B cell (primary cell): ENCODE results near the gene TTC27. TPM values are rescaled to one million over a fixed set of nuclear protein-coding genes. Genes with fewer than 3 reads are reported as not detected.
A peak's percentile ranks its signal among the peaks of the same experiment; 100 is the strongest.

Source experiments
- ATAC-seq: fragments of 200-7000 bp; cut with Tn5 transposase; one replicate; pipeline ENCODE4 v1.10.0; 2021; ENCODE audit warnings: low read depth, mild to moderate bottlenecking, moderate number of reproducible peaks, moderate library complexity
- CTCF ChIA-PET: fragments of 350-600 bp; sonication (Branson Sonifier 250); formaldehyde crosslinking; loops from one replicate; lab custom pipeline; 2021; ENCODE audit warnings: antibody characterized with exemption, inconsistent platforms; lab: Charles Lee
- POLR2A ChIA-PET: fragments of 350-600 bp; sonication (Branson Sonifier 250); formaldehyde crosslinking; loops from one replicate; lab custom pipeline; 2021; ENCODE audit warnings: antibody characterized with exemption; lab: Charles Lee
- DNase-seq: peaks from one replicate; pipeline ENCODE4 v3.0.0; 2013
- H2AFZ ChIP-seq: 2 replicates; pipeline ENCODE4 v1.6.1; 2012; ENCODE audit warnings: mild to moderate bottlenecking, low read depth, low read length; ENCODE audit not compliant: insufficient read depth, poor library complexity, severe bottlenecking
- H3K27ac ChIP-seq, 2 donors: 1 replicate in 1 of 2; 2 replicates in 1 of 2; pipeline ENCODE4 v1.5.1; 2012 to 2013; ENCODE audit warnings: low read length in 2 of 2, mild to moderate bottlenecking in 2 of 2, moderate library complexity in 1 of 2
- H3K27me3 ChIP-seq, 4 experiments: fragments of 200-600 bp in 1 of 4; sonication (generic) in 1 of 4; replicated peaks in 1 of 4; 1 replicate in 2 of 4; 2 replicates in 2 of 4; pipeline versions ENCODE4 v1.6.1 to v1.7.0; 2013 to 2016; ENCODE audit warnings: low read length in 3 of 4, mild to moderate bottlenecking in 2 of 4, mixed read lengths in 1 of 4, moderate library complexity in 1 of 4; ENCODE audit not compliant: insufficient read depth in 4 of 4, control insufficient read depth in 3 of 4; ENCODE audit errors: control extremely low read depth in 1 of 4
- H3K36me3 ChIP-seq, 2 experiments: replicated peaks in 1 of 2; 1 replicate in 1 of 2; 2 replicates in 1 of 2; pipeline versions ENCODE4 v1.6.1 to v1.7.1; 2013; ENCODE audit warnings: low read length in 1 of 2; ENCODE audit not compliant: insufficient read depth in 2 of 2, control insufficient read depth in 1 of 2; ENCODE audit errors: control extremely low read depth in 1 of 2, extremely low read depth in 1 of 2
- H3K4me1 ChIP-seq, 2 donors: fragments of 200-600 bp in 1 of 2; sonication (generic) in 1 of 2; 1 replicate in 1 of 2; 2 replicates in 1 of 2; pipeline versions ENCODE4 v1.5.1 to v1.6.1; 2013 to 2017; ENCODE audit warnings: low read length in 2 of 2; ENCODE audit not compliant: control insufficient read depth in 2 of 2, insufficient read depth in 2 of 2
- H3K4me2 ChIP-seq: replicated peaks from 2 replicates; pipeline ENCODE3; 2012; ENCODE audit warnings: mild to moderate bottlenecking, low read depth, low read length; ENCODE audit not compliant: poor library complexity, severe bottlenecking
- H3K4me3 ChIP-seq, 5 experiments: fragments of 200-600 bp in 1 of 5; sonication (generic) in 1 of 5; 1 replicate in 3 of 5; 2 replicates in 2 of 5; pipeline versions ENCODE4 v1.5.1 to v1.7.0; 2011 to 2016; ENCODE audit warnings: low read length in 4 of 5, mild to moderate bottlenecking in 4 of 5, low read depth in 2 of 5, control low read depth in 1 of 5, moderate library complexity in 1 of 5; ENCODE audit not compliant: insufficient read depth in 1 of 5; ENCODE audit errors: control extremely low read depth in 1 of 5, extremely low read depth in 1 of 5
- H3K79me2 ChIP-seq: fragments of 200-600 bp; sonication (generic); one replicate; pipeline ENCODE4 v1.6.0; 2016; ENCODE audit warnings: low read length; ENCODE audit not compliant: control insufficient read depth, insufficient read depth
- H3K9ac ChIP-seq: fragments of 200-600 bp; sonication (generic); 2 replicates; pipeline ENCODE4 v1.6.1; 2017; ENCODE audit warnings: mild to moderate bottlenecking, low read length, moderate library complexity
- H3K9me3 ChIP-seq, 3 donors: one replicate each; pipeline versions ENCODE4 v1.6.1 to v1.7.1; 2013; ENCODE audit warnings: low read length in 2 of 3; ENCODE audit not compliant: control insufficient read depth in 2 of 3, insufficient read depth in 1 of 3; ENCODE audit errors: control extremely low read depth in 1 of 3
- H4K20me1 ChIP-seq: 2 replicates; pipeline ENCODE4 v1.6.0; 2012; ENCODE audit warnings: mild to moderate bottlenecking, low read length; ENCODE audit not compliant: insufficient read depth, control insufficient read depth, poor library complexity, severe bottlenecking
- H3K27ac Mint-ChIP-seq: one replicate; pipeline ENCODE4 v1.8.0; 2021; ENCODE audit warnings: mixed read lengths
- H3K27me3 Mint-ChIP-seq: one replicate; pipeline ENCODE4 v1.8.0; 2021; ENCODE audit warnings: mixed read lengths
- H3K4me1 Mint-ChIP-seq: one replicate; pipeline ENCODE4 v1.8.0; 2021; ENCODE audit warnings: mixed read lengths
- H3K4me3 Mint-ChIP-seq: one replicate; pipeline ENCODE4 v1.8.0; 2021; ENCODE audit warnings: mixed read lengths
- H3K9me3 Mint-ChIP-seq: one replicate; pipeline ENCODE4 v1.8.0; 2022; ENCODE audit warnings: mixed read lengths; ENCODE audit not compliant: insufficient read depth
- EZH2 ChIP-seq: IDR thresholded peaks from 2 replicates; pipeline ENCODE4 v1.6.1; 2012; ENCODE audit warnings: borderline replicate concordance, low read depth, mild to moderate bottlenecking, moderate library complexity, low read length; ENCODE audit not compliant: insufficient read depth, poor library complexity, severe bottlenecking
- WGBS: methylation state at CpG from one replicate; pipeline ENCODE4 v1.1.5; 2013; ENCODE audit warnings: missing lambda C conversion rate; ENCODE audit not compliant: insufficient coverage; 5-methylcytosine and 5-hydroxymethylcytosine counted together
- intact Hi-C: fragments of 100-400 bp; cut with micrococcal nuclease; formaldehyde crosslinking; loops from one replicate; pipeline ENCODE4 v1.10.0; 2022
- polyA plus RNA-seq: library from polyadenylated mRNA; depleted of rRNA; stranded (reverse); fragments of >200 nt; gene quantifications from 2 replicates; pipeline ENCODE4 v1.2.3, GENCODE V29; 2012
- total RNA-seq, 2 donors: library from RNA; stranded (reverse); fragments of 120-200 nt in 1 of 2; gene quantifications; 1 replicate in 1 of 2; 2 replicates in 1 of 2; pipeline versions ENCODE4 v1.2.3 to v1.2.4, GENCODE V29; 2013 to 2022
- TF ChIP-seq, protein P1 (sequence below): fragments of 200-600 bp; IDR thresholded peaks from one replicate; pipeline ENCODE4 v1.8.0; 2022; ENCODE audit warnings: antibody characterized with exemption, mild to moderate bottlenecking

TTC27 gene
- total and polyA plus RNA-seq, 2 donors (not counting 1 experiment from before 2014, with no cell fraction given) = 22.7 to 28.5 TPM

DNA sequence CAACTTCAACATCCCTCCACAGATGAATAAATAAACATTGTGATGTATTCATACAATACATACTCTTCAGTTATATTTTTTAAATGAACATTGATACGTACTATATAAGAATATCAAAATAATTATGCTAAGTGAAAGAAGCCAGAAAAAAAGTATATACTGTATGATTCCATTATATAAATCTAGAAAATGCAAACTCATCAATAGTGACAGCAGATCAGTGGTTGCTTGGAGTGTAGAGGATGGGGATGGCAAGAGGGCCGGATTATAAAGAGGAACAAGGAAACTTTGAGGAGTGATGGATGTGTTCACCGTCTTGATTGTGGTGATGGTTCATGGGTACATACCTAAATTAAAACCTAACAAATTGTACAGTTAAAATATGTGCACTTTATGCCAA lies 3.0 kb upstream of the TTC27 start:
- no peak for DNase-seq
- Histone ChIP-seq H3K4me3 (no peak overlapping the region), H3K4me2 (no peak overlapping the region), H3K9ac (no peak overlapping the region), H2AFZ (no peak overlapping the region), H3K9me3 (no peaks in the 10 kb centered on the region), H4K20me1 (no peaks in the 10 kb centered on the region), H3K79me2 (peaks cover 9% of the 10 kb centered on the region), H3K27me3 (no peaks in the 10 kb centered on the region), H3K36me3 (peaks cover 5 to 7% of the 10 kb centered on the region in 2 experiments), H3K4me1 (peaks cover 4 to 17% of the 10 kb centered on the region in 2 donors), H3K27ac (no peak overlapping the region)
- Mint-ChIP-seq H3K4me3 (no peak overlapping the region), H3K9me3 (no peaks in the 10 kb centered on the region), H3K27me3 (no peaks in the 10 kb centered on the region), H3K27ac (no peak overlapping the region), H3K4me1 (peaks cover 14% of the 10 kb centered on the region)
- ChIA-PET POLR2A (no interaction called here), CTCF (interaction anchor here (2.0 kb wide), 1 partner anchor 12 kb away, joined by 7 read pairs; no protein-coding TSS in a partner anchor)
- intact Hi-C loops = loop anchor here (5.0 kb wide), 1 partner anchor 852 kb away; the partner anchor contains the start of gene RASGRP3
- ATAC-seq = no peak
- TF ChIP-seq, protein P1, sequence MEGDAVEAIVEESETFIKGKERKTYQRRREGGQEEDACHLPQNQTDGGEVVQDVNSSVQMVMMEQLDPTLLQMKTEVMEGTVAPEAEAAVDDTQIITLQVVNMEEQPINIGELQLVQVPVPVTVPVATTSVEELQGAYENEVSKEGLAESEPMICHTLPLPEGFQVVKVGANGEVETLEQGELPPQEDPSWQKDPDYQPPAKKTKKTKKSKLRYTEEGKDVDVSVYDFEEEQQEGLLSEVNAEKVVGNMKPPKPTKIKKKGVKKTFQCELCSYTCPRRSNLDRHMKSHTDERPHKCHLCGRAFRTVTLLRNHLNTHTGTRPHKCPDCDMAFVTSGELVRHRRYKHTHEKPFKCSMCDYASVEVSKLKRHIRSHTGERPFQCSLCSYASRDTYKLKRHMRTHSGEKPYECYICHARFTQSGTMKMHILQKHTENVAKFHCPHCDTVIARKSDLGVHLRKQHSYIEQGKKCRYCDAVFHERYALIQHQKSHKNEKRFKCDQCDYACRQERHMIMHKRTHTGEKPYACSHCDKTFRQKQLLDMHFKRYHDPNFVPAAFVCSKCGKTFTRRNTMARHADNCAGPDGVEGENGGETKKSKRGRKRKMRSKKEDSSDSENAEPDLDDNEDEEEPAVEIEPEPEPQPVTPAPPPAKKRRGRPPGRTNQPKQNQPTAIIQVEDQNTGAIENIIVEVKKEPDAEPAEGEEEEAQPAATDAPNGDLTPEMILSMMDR = no peak
- no peak for TF ChIP-seq EZH2
- WGBS = no CpG with 5 or more reads among the region's 3 CpGs

DNA sequence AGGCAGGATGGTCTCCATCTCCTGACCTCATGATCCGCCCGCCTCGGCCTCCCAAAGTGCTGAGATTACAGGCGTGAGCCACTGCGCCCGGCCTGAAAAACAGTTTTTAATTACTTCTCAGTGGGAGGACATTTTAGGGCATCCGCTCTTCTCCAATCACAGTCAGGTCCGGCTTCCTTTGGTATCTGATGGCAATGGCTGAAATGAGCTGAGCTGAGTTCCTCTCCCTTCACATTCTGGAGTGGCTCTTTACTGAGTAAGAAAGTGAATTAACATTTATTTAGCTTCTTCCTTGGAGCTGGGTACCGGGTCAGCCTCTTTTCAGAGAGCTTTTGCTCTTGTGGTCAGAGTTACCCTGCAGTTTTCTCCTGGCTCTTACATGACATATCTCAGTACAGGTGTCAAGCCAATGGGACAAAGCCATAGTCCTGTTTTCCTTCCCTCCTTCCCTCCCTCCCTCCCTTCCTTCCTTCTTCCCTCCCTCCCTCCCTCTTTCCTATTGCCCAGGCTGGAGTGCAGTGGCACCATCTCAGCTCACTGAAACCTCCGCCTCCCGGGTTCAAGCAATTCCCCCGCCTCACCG lies 1.1 kb upstream of the TTC27 start:
- Histone ChIP-seq H3K4me2 (peak overlapping the region; percentile 87), H2AFZ (peak overlapping the region; percentile 90), H3K27me3 (no peaks in the 10 kb centered on the region), H4K20me1 (no peaks in the 10 kb centered on the region), H3K9me3 (no peaks in the 10 kb centered on the region), H3K36me3 (peaks cover 8% of the 10 kb centered on the region in 2 experiments), H3K9ac (peak overlapping the region; percentile 75), H3K79me2 (peaks cover 20% of the 10 kb centered on the region), H3K4me1 (peaks cover 4 to 17% of the 10 kb centered on the region in 2 donors), H3K27ac (no peak overlapping the region), H3K4me3 (peak overlapping the region in 1 of 5 experiments; percentile 80)
- intact Hi-C loops = loop anchor here (5.0 kb wide), 1 partner anchor 851 kb away; the partner anchor contains the start of gene RASGRP3
- WGBS = 81% methylated on average over 13 of the region's 13 CpGs
- Mint-ChIP-seq H3K27ac (no peak overlapping the region), H3K9me3 (no peaks in the 10 kb centered on the region), H3K27me3 (no peaks in the 10 kb centered on the region), H3K4me1 (peaks cover 16% of the 10 kb centered on the region), H3K4me3 (no peak overlapping the region)
- ATAC-seq (no peak), DNase-seq (peak; percentile 10)
- CTCF ChIA-PET = interaction anchor here (0.6 to 2.5 kb wide), 3 partner anchors 301 to 957 kb away, joined by 3 to 8 read pairs (median 7); partner anchors contain the start of gene RASGRP3
- TF ChIP-seq, protein P1 = no peak
- TF ChIP-seq EZH2 = no peak
- POLR2A ChIA-PET = interaction anchor here (0.7 to 1.4 kb wide), 2 partner anchors 18 to 849 kb away, joined by 3 to 4 read pairs; no protein-coding TSS in a partner anchor
